ENCODE measurements around the gene CRELD2.

Gene CRELD2

GRCh38 chr22:49911881-49912625 is 6.4 kb upstream of the CRELD2 start:
- DNase-seq (ENCODE audit: low read depth): no peak

GRCh38 chr22:49913026-49913425 is 5.4 kb upstream of the CRELD2 start:
- no peak for DNase-seq (ENCODE audit: low read depth)

- no peak for DNase-seq (ENCODE audit: low read depth)
Measured at GRCh38 chr22:49913446-49913845, 5.0 kb upstream of the CRELD2 start.

- no peak for DNase-seq (ENCODE audit: low read depth)
Measured at GRCh38 chr22:49914256-49914655, 4.2 kb upstream of the CRELD2 start.

GRCh38 chr22:49915610-49916009 is 2.8 kb upstream of the CRELD2 start:
- DNase-seq (ENCODE audit: low read depth): no peak

- no peak for DNase-seq (ENCODE audit: low read depth)
Measured at GRCh38 chr22:49916831-49917230, 1.6 kb upstream of the CRELD2 start.

- no peak for DNase-seq (ENCODE audit: low read depth)
Measured at GRCh38 chr22:49918911-49919881, 762 bp downstream of the CRELD2 start.

- no peak for DNase-seq (ENCODE audit: low read depth)
Measured at GRCh38 chr22:49920859-49921258, 2.4 kb downstream of the CRELD2 start.

- DNase-seq (ENCODE audit: low read depth): no peak
Measured at GRCh38 chr22:49921508-49922278, 3.3 kb downstream of the CRELD2 start.

GRCh38 chr22:49922484-49922883 is 4.0 kb downstream of the CRELD2 start:
- no peak for DNase-seq (ENCODE audit: low read depth)

- no peak for DNase-seq (ENCODE audit: low read depth)
Measured at GRCh38 chr22:49922926-49923325, 4.5 kb downstream of the CRELD2 start.

- no peak for DNase-seq (ENCODE audit: low read depth)
Measured at GRCh38 chr22:49923445-49923844, 5.0 kb downstream of the CRELD2 start.

- DNase-seq (ENCODE audit: low read depth): no peak
Measured at GRCh38 chr22:49924113-49924833, 5.8 kb downstream of the CRELD2 start.

GRCh38 chr22:49925525-49926128 is 7.2 kb downstream of the CRELD2 start:
- peak; percentile 69 for DNase-seq (ENCODE audit: low read depth)

- DNase-seq (ENCODE audit: low read depth): no peak
Measured at GRCh38 chr22:49926916-49927315, 8.5 kb downstream of the CRELD2 start.

GRCh38 chr22:49927483-49928184 is 9.2 kb downstream of the CRELD2 start:
- DNase-seq (ENCODE audit: low read depth): no peak

GRCh38 chr22:49928185-49928495 is 9.7 kb downstream of the CRELD2 start:
- no peak for DNase-seq (ENCODE audit: low read depth)

- DNase-seq (ENCODE audit: low read depth): no peak
Measured at GRCh38 chr22:49928555-49929210, 10.2 kb downstream of the CRELD2 start.

- DNase-seq (ENCODE audit: low read depth): peak; percentile 66
Measured at GRCh38 chr22:49929211-49929979, 11.0 kb downstream of the CRELD2 start.

Data from T follicular helper cell (primary cell).